Transverse colon (tissue), 3 donors: Measurements from ENCODE around the gene NFASC.

Experiments
- EP300 ChIP-seq: sonication (generic); formaldehyde crosslinking; IDR thresholded peaks from one replicate; pipeline ENCODE4 v1.6.1; 2017; ENCODE audit warnings: antibody characterized with exemption, low read depth
- POLR2A ChIP-seq: fragments of 450-650 bp; IDR thresholded peaks from one replicate; pipeline ENCODE4 v1.6.1; 2016; ENCODE audit warnings: antibody characterized with exemption, mild to moderate bottlenecking, moderate library complexity
- TF ChIP-seq, protein P1 (sequence below), 5 experiments: fragments of 200-600 bp in 3 of 5; fragments of 450-650 bp in 2 of 5; sonication (generic) in 3 of 5; IDR thresholded peaks; 1 replicate in 2 of 5; 2 replicates in 3 of 5; pipeline ENCODE4 v1.5.1; 2016 to 2017; ENCODE audit warnings: antibody characterized with exemption in 5 of 5, inconsistent platforms in 3 of 5, mild to moderate bottlenecking in 2 of 5, moderate library complexity in 1 of 5

DNA sequence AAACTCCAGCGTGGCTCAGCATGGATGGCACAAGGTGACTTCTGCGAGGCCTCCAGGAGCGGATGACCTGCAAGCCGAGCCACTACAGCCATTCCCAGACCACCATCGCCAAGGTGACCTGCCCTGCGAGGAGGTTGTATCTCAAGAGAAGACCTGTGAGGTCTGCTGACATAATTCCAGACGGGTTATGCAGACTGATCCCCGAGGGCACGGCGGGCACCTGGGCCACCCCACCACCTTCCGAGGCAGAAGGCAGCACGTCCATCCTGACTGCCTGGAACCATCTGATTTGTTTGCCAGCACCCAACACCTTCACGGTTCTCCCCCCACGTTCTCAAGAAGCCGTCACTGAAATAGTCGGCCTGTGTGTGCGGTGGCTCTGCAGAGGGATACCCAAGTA, 115.5 kb downstream of the NFASC start:
- TF ChIP-seq, protein P1, sequence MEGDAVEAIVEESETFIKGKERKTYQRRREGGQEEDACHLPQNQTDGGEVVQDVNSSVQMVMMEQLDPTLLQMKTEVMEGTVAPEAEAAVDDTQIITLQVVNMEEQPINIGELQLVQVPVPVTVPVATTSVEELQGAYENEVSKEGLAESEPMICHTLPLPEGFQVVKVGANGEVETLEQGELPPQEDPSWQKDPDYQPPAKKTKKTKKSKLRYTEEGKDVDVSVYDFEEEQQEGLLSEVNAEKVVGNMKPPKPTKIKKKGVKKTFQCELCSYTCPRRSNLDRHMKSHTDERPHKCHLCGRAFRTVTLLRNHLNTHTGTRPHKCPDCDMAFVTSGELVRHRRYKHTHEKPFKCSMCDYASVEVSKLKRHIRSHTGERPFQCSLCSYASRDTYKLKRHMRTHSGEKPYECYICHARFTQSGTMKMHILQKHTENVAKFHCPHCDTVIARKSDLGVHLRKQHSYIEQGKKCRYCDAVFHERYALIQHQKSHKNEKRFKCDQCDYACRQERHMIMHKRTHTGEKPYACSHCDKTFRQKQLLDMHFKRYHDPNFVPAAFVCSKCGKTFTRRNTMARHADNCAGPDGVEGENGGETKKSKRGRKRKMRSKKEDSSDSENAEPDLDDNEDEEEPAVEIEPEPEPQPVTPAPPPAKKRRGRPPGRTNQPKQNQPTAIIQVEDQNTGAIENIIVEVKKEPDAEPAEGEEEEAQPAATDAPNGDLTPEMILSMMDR (IDR thresholded peaks at IDR 0.05) = no peak
- no peak for TF ChIP-seq EP300
- TF ChIP-seq POLR2A = no peak
